ENCODE data around the gene COL2A1.

GRCh38 chr12:47955059-47955458, 49.2 kb downstream of the COL2A1 start:
- TF ChIP-seq, protein P1, sequence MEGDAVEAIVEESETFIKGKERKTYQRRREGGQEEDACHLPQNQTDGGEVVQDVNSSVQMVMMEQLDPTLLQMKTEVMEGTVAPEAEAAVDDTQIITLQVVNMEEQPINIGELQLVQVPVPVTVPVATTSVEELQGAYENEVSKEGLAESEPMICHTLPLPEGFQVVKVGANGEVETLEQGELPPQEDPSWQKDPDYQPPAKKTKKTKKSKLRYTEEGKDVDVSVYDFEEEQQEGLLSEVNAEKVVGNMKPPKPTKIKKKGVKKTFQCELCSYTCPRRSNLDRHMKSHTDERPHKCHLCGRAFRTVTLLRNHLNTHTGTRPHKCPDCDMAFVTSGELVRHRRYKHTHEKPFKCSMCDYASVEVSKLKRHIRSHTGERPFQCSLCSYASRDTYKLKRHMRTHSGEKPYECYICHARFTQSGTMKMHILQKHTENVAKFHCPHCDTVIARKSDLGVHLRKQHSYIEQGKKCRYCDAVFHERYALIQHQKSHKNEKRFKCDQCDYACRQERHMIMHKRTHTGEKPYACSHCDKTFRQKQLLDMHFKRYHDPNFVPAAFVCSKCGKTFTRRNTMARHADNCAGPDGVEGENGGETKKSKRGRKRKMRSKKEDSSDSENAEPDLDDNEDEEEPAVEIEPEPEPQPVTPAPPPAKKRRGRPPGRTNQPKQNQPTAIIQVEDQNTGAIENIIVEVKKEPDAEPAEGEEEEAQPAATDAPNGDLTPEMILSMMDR (IDR thresholded peaks at IDR 0.05), result no peak
- TF ChIP-seq POLR2AphosphoS5 (IDR thresholded peaks at IDR 0.05) (no peak), POLR2A (IDR thresholded peaks at IDR 0.05) (no peak)
